ENCODE data around the gene CACNA1D. TPM values are rescaled to one million over a fixed set of nuclear protein-coding genes. Genes with fewer than 3 reads are reported as not detected.

Gene CACNA1D
- total RNA-seq, 2 donors from 2014 or later = 0.57 TPM; not detected in 1

- no peak for ATAC-seq
These were observed 278.2 kb downstream of the CACNA1D start for GRCh38 chr3:53772562-53772961.

GRCh38 chr3:53773021-53773436 lies 278.6 kb downstream of the CACNA1D start:
- no peak for DNase-seq
- peaks cover 5% of the 10 kb centered on the region for H3K36me3 Mint-ChIP-seq (ENCODE audit: low read depth)
- H3K4me1 Mint-ChIP-seq = peaks cover 6% of the 10 kb centered on the region
- H3K9me3 ChIP-seq (ENCODE audit: control insufficient read depth, low read length, poor library complexity, severe bottlenecking) = no peaks in the 10 kb centered on the region
- peaks cover 65% of the 10 kb centered on the region for H3K27me3 Mint-ChIP-seq
- H3K4me3 Mint-ChIP-seq = no peak overlapping the region
- ATAC-seq = no peak
- H3K27ac Mint-ChIP-seq = no peak overlapping the region

More at GRCh38 chr3:53772562-53772961, 278.2 kb downstream of the CACNA1D start:
- Mint-ChIP-seq H3K36me3 (ENCODE audit: low read depth) (peaks cover 5% of the 10 kb centered on the region), H3K4me3 (no peak overlapping the region), H3K27me3 (peaks cover 67% of the 10 kb centered on the region), H3K4me1 (peaks cover 6% of the 10 kb centered on the region), H3K27ac (no peak overlapping the region)
- no peak for DNase-seq
- H3K9me3 ChIP-seq (ENCODE audit: control insufficient read depth, low read length, poor library complexity, severe bottlenecking) = no peaks in the 10 kb centered on the region

- no peak overlapping the region for H3K4me3 Mint-ChIP-seq
- ATAC-seq (no peak), DNase-seq (no peak)
- H3K27ac Mint-ChIP-seq = no peak overlapping the region
- H3K4me1 Mint-ChIP-seq = peaks cover 6% of the 10 kb centered on the region
- no peaks in the 10 kb centered on the region for H3K9me3 ChIP-seq (ENCODE audit: control insufficient read depth, low read length, poor library complexity, severe bottlenecking)
- H3K36me3 Mint-ChIP-seq (ENCODE audit: low read depth) = peaks cover 5% of the 10 kb centered on the region
- peaks cover 60% of the 10 kb centered on the region for H3K27me3 Mint-ChIP-seq
These were observed 279.4 kb downstream of the CACNA1D start for GRCh38 chr3:53773611-53774368.

GRCh38 chr3:53774414-53774813 lies 280.0 kb downstream of the CACNA1D start:
- Mint-ChIP-seq H3K36me3 (ENCODE audit: low read depth) (peaks cover 5% of the 10 kb centered on the region), H3K27me3 (peaks cover 55% of the 10 kb centered on the region), H3K4me1 (peaks cover 6% of the 10 kb centered on the region)

GRCh38 chr3:53775018-53775417 lies 280.6 kb downstream of the CACNA1D start:
- DNase-seq (no peak), ATAC-seq (no peak)
- Mint-ChIP-seq H3K36me3 (ENCODE audit: low read depth) (peaks cover 5% of the 10 kb centered on the region), H3K27ac (no peak overlapping the region), H3K27me3 (peaks cover 52% of the 10 kb centered on the region), H3K4me1 (peaks cover 5% of the 10 kb centered on the region), H3K4me3 (no peak overlapping the region)
- no peaks in the 10 kb centered on the region for H3K9me3 ChIP-seq (ENCODE audit: control insufficient read depth, low read length, poor library complexity, severe bottlenecking)

More at GRCh38 chr3:53774414-53774813, 280.0 kb downstream of the CACNA1D start:
- H3K27ac Mint-ChIP-seq = no peak overlapping the region
- H3K9me3 ChIP-seq (ENCODE audit: control insufficient read depth, low read length, poor library complexity, severe bottlenecking) = no peaks in the 10 kb centered on the region
- DNase-seq = no peak
- no peak for ATAC-seq
- H3K4me3 Mint-ChIP-seq = no peak overlapping the region

GRCh38 chr3:53775834-53776251 lies 281.4 kb downstream of the CACNA1D start:
- H3K9me3 ChIP-seq (ENCODE audit: control insufficient read depth, low read length, poor library complexity, severe bottlenecking) = no peaks in the 10 kb centered on the region
- peaks cover 4% of the 10 kb centered on the region for H3K4me1 Mint-ChIP-seq
- H3K4me3 Mint-ChIP-seq = no peak overlapping the region
- H3K36me3 Mint-ChIP-seq (ENCODE audit: low read depth) = peaks cover 2% of the 10 kb centered on the region
- H3K27me3 Mint-ChIP-seq = peaks cover 45% of the 10 kb centered on the region
- ATAC-seq = no peak
- H3K27ac Mint-ChIP-seq = no peak overlapping the region
- no peak for DNase-seq

GRCh38 chr3:53776494-53777101 lies 282.2 kb downstream of the CACNA1D start:
- peaks cover 4% of the 10 kb centered on the region for H3K4me1 Mint-ChIP-seq
- no peaks in the 10 kb centered on the region for H3K9me3 ChIP-seq (ENCODE audit: control insufficient read depth, low read length, poor library complexity, severe bottlenecking)
- no peak for ATAC-seq
- H3K27ac Mint-ChIP-seq = no peak overlapping the region
- no peak overlapping the region for H3K4me3 Mint-ChIP-seq
- H3K36me3 Mint-ChIP-seq (ENCODE audit: low read depth) = peaks cover 2% of the 10 kb centered on the region
- H3K27me3 Mint-ChIP-seq = peaks cover 40% of the 10 kb centered on the region
- DNase-seq = no peak

- peaks cover 4% of the 10 kb centered on the region for H3K4me1 Mint-ChIP-seq
- peaks cover 36% of the 10 kb centered on the region for H3K27me3 Mint-ChIP-seq
- ATAC-seq (no peak), DNase-seq (no peak)
- no peak overlapping the region for H3K4me3 Mint-ChIP-seq
- H3K27ac Mint-ChIP-seq = no peak overlapping the region
- peaks cover 2% of the 10 kb centered on the region for H3K36me3 Mint-ChIP-seq (ENCODE audit: low read depth)
- H3K9me3 ChIP-seq (ENCODE audit: control insufficient read depth, low read length, poor library complexity, severe bottlenecking) = no peaks in the 10 kb centered on the region
These were observed 283.1 kb downstream of the CACNA1D start for GRCh38 chr3:53777468-53777867.

GRCh38 chr3:53778153-53778552 lies 283.7 kb downstream of the CACNA1D start:
- H3K4me1 Mint-ChIP-seq = peaks cover 6% of the 10 kb centered on the region
- DNase-seq = no peak
- no peak overlapping the region for H3K4me3 Mint-ChIP-seq
- peaks cover 31% of the 10 kb centered on the region for H3K27me3 Mint-ChIP-seq
- peaks cover 2% of the 10 kb centered on the region for H3K36me3 Mint-ChIP-seq (ENCODE audit: low read depth)
- H3K27ac Mint-ChIP-seq = no peak overlapping the region
- ATAC-seq = no peak
- no peaks in the 10 kb centered on the region for H3K9me3 ChIP-seq (ENCODE audit: control insufficient read depth, low read length, poor library complexity, severe bottlenecking)

GRCh38 chr3:53780171-53780570 lies 285.8 kb downstream of the CACNA1D start:
- H3K36me3 Mint-ChIP-seq (ENCODE audit: low read depth) = no peaks in the 10 kb centered on the region
- H3K27me3 Mint-ChIP-seq = peaks cover 17% of the 10 kb centered on the region
- DNase-seq (no peak), ATAC-seq (no peak)
- H3K4me1 Mint-ChIP-seq = peaks cover 2% of the 10 kb centered on the region
- no peak overlapping the region for H3K27ac Mint-ChIP-seq
- no peak overlapping the region for H3K4me3 Mint-ChIP-seq
- no peaks in the 10 kb centered on the region for H3K9me3 ChIP-seq (ENCODE audit: control insufficient read depth, low read length, poor library complexity, severe bottlenecking)

GRCh38 chr3:53780806-53781205 lies 286.4 kb downstream of the CACNA1D start:
- Mint-ChIP-seq H3K27me3 (peaks cover 17% of the 10 kb centered on the region), H3K4me3 (no peak overlapping the region), H3K27ac (no peak overlapping the region), H3K36me3 (ENCODE audit: low read depth) (no peaks in the 10 kb centered on the region), H3K4me1 (peaks cover 2% of the 10 kb centered on the region)
- DNase-seq (no peak), ATAC-seq (no peak)
- H3K9me3 ChIP-seq (ENCODE audit: control insufficient read depth, low read length, poor library complexity, severe bottlenecking) = no peaks in the 10 kb centered on the region

- no peak for DNase-seq
- Mint-ChIP-seq H3K27ac (peak overlapping the region; percentile 69), H3K4me3 (no peak overlapping the region), H3K4me1 (peaks cover 5% of the 10 kb centered on the region), H3K27me3 (peaks cover 31% of the 10 kb centered on the region), H3K36me3 (ENCODE audit: low read depth) (no peaks in the 10 kb centered on the region)
- no peaks in the 10 kb centered on the region for H3K9me3 ChIP-seq (ENCODE audit: control insufficient read depth, low read length, poor library complexity, severe bottlenecking)
- ATAC-seq = no peak
These were observed 292.6 kb downstream of the CACNA1D start for GRCh38 chr3:53787016-53787415.

GRCh38 chr3:53788038-53788437 lies 293.6 kb downstream of the CACNA1D start:
- peaks cover 36% of the 10 kb centered on the region for H3K27me3 Mint-ChIP-seq
- DNase-seq = no peak
- H3K4me3 Mint-ChIP-seq = no peak overlapping the region
- H3K27ac Mint-ChIP-seq = peak overlapping the region; percentile 69
- no peaks in the 10 kb centered on the region for H3K9me3 ChIP-seq (ENCODE audit: control insufficient read depth, low read length, poor library complexity, severe bottlenecking)
- H3K4me1 Mint-ChIP-seq = peaks cover 4% of the 10 kb centered on the region
- H3K36me3 Mint-ChIP-seq (ENCODE audit: low read depth) = no peaks in the 10 kb centered on the region
- ATAC-seq = no peak

GRCh38 chr3:53789459-53789858 lies 295.0 kb downstream of the CACNA1D start:
- Mint-ChIP-seq H3K27me3 (peaks cover 37% of the 10 kb centered on the region), H3K36me3 (ENCODE audit: low read depth) (no peaks in the 10 kb centered on the region), H3K4me1 (peaks cover 3% of the 10 kb centered on the region), H3K4me3 (no peak overlapping the region), H3K27ac (no peak overlapping the region)
- H3K9me3 ChIP-seq (ENCODE audit: control insufficient read depth, low read length, poor library complexity, severe bottlenecking) = no peaks in the 10 kb centered on the region
- ATAC-seq (no peak), DNase-seq (no peak)
